ENCODE measurements around the gene DPH5. TPM values are rescaled to one million over a fixed set of nuclear protein-coding genes. Genes with fewer than 3 reads are reported as not detected.

Gene DPH5
- total and polyA plus RNA-seq, 2 donors (not counting 1 experiment from before 2014, with no cell fraction given): 33.0 to 42.5 TPM

DNA sequence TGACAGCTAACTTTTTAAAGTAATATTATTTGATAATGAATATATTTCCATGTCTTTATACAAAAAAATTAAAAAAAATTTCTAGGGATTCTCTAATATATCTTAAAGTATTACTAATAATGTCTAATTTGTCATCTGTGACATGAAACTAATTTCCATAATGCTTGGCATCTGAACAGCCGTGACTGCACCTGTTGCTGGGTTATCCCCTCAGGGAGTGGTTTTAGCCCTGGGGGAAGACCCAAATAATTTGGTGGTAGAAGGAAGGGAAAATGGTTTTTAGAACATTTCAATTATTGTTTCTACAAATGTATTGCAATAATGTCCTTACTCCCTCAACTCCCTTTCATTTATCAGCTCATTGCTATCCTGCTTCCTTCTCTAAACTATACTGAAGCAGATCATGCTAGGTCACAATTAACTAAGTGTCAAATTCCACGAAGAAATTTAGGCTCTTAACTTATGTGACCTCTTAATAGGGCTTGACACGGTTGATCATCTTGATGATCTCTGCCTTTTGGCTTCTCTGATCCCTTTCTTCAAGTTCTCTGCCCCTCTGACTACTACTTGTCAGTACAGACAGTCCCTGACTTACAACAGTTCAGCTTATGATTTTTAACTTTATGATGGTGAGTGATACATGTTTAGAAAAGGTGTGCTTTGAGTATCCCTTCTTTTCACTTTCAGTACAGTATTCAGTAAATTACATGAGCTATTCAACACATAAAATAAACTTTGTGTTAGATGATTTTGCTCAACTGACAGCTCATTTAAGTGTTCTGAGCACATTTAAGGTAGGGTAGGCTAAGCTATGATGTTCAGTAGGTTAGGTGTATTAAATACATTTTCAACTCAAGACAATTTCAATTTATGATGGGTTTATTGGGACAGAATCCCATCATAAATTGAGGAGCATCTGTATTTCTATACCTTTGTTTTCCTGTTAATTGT is 26.4 kb upstream of the DPH5 start:
- TF ChIP-seq, protein P1, sequence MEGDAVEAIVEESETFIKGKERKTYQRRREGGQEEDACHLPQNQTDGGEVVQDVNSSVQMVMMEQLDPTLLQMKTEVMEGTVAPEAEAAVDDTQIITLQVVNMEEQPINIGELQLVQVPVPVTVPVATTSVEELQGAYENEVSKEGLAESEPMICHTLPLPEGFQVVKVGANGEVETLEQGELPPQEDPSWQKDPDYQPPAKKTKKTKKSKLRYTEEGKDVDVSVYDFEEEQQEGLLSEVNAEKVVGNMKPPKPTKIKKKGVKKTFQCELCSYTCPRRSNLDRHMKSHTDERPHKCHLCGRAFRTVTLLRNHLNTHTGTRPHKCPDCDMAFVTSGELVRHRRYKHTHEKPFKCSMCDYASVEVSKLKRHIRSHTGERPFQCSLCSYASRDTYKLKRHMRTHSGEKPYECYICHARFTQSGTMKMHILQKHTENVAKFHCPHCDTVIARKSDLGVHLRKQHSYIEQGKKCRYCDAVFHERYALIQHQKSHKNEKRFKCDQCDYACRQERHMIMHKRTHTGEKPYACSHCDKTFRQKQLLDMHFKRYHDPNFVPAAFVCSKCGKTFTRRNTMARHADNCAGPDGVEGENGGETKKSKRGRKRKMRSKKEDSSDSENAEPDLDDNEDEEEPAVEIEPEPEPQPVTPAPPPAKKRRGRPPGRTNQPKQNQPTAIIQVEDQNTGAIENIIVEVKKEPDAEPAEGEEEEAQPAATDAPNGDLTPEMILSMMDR (IDR thresholded peaks at IDR 0.05): no peak
- no peak for TF ChIP-seq EZH2 (IDR thresholded peaks at IDR 0.05; ENCODE audit: borderline replicate concordance, insufficient read depth, low read depth, low read length, poor library complexity, severe bottlenecking)
- ChIA-PET CTCF (interaction anchor here (1.2 to 2.0 kb wide), 4 partner anchors 12 to 237 kb away, joined by 4 to 10 read pairs (median 6); no protein-coding TSS in a partner anchor), POLR2A (interaction anchor here (0.6 to 1.2 kb wide), 2 partner anchors 12 to 236 kb away, joined by 3 read pairs; no protein-coding TSS in a partner anchor)
- 0% methylated on average over 1 of the region's 3 CpGs for WGBS (ENCODE audit: insufficient coverage)
- no peaks in the 10 kb centered on the region for H3K9me3 ChIP-seq (ENCODE audit: control extremely low read depth in 1 of 3, control insufficient read depth in 2 of 3, insufficient read depth in 1 of 3, low read length in 2 of 3)
- peak overlapping the region; percentile 78 to 80 for H3K27ac ChIP-seq (ENCODE audit: low read length in 2 of 2)
- Mint-ChIP-seq H3K4me3 (peak overlapping the region; percentile 81), H3K27ac (peak overlapping the region; percentile 80), H3K4me1 (peaks cover 57% of the 10 kb centered on the region), H3K27me3 (no peaks in the 10 kb centered on the region), H3K9me3 (ENCODE audit: insufficient read depth) (no peaks in the 10 kb centered on the region)
- H3K9ac ChIP-seq (ENCODE audit: low read length): peak overlapping the region; percentile 56
- peak overlapping the region; percentile 64 for H3K4me2 ChIP-seq (replicated peaks; ENCODE audit: low read depth, low read length, poor library complexity, severe bottlenecking)
- peaks cover 0 to 3% of the 10 kb centered on the region in 2 experiments for H3K36me3 ChIP-seq (replicated peaks in 1 of 2; ENCODE audit: control extremely low read depth in 1 of 2, control insufficient read depth in 1 of 2, extremely low read depth in 1 of 2, insufficient read depth in 2 of 2, low read length in 1 of 2)
- H3K27me3 ChIP-seq (replicated peaks in 1 of 4; ENCODE audit: control extremely low read depth in 1 of 4, control insufficient read depth in 3 of 4, insufficient read depth in 4 of 4, low read length in 3 of 4): no peaks in the 10 kb centered on the region
- peak; percentile 75 for DNase-seq
- H3K4me3 ChIP-seq (ENCODE audit: control extremely low read depth in 1 of 5, extremely low read depth in 1 of 5, insufficient read depth in 1 of 5, low read depth in 2 of 5, low read length in 4 of 5): peak overlapping the region in 4 of 5 experiments; percentile 2 to 41 (median 22)
- H4K20me1 ChIP-seq (ENCODE audit: control insufficient read depth, insufficient read depth, low read length, poor library complexity, severe bottlenecking): no peaks in the 10 kb centered on the region
- intact Hi-C loops (cut with micrococcal nuclease): loop anchor here (1.0 to 2.0 kb wide), 5 partner anchors 9 to 76 kb away; partner anchors contain the start of gene DPH5
- no peaks in the 10 kb centered on the region for H3K79me2 ChIP-seq (ENCODE audit: control insufficient read depth, insufficient read depth, low read length)
- ATAC-seq (ENCODE audit: low read depth): peak; percentile 83
- no peak overlapping the region for H2AFZ ChIP-seq (ENCODE audit: insufficient read depth, low read depth, low read length, poor library complexity, severe bottlenecking)
- H3K4me1 ChIP-seq (ENCODE audit: control insufficient read depth in 2 of 2, insufficient read depth in 2 of 2, low read length in 2 of 2): peaks cover 37 to 41% of the 10 kb centered on the region in 2 donors
